ENCODE results near the gene LRTM2.
"Not testable (repeated sequence)": the region's sequence is repeated elsewhere in the genome, so short reads cannot be mapped to it uniquely, and the experiment has no call there.

LRTM2 gene

DNA sequence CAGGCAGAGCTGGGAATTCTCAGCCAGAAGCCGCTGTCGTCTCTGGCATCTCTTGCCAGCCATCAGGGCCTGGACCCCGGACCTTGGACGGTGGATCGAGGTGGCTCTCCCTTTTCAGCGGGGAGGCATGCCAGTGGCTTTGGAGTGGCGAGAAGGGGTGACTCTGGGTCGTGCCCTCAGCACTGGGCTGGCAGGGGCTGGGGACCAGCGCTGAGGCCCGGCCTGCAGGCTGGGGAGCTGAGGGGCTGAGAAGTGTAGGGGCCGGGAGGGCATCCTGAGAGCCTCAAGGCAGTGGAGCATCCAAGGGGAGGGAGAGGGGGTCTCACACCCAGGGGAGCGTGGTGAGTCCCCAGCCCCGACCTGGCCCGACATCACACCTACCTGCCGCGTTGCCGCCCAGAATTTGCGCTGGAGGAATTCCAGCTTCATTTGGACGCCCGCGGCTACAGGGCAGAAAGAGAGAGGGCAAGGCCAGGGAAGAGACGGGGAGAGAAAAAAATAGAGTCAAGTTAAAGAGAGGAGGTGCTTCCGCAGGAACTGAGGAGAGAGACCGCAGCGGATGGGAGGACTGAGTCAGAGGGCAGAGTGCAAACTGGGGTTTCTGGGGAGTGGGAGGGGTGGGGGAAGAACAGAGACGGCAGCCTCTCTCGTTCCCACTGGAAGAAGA, 9.0 kb upstream of the LRTM2 start:
- DNase-seq (ENCODE audit: low read depth in 2 of 2), result no peak

DNA sequence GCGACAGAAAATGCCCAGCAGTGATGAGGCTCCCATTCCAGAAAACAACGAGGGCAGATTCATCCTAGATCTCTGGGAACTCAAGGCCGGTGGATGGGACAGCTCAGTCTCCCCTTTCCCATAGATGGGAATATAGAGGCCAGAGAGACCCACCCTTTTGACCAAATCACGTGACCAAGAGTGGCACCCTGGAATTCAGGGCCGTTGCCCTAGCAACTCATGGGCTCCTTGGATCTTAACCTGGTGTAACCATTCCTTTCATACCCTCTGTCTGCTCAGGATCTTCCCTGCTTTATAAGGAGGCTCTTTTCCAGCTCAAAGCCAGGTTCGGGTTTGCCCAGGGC, 8.4 kb upstream of the LRTM2 start:
- DNase-seq (ENCODE audit: low read depth in 2 of 2), result no peak

DNA sequence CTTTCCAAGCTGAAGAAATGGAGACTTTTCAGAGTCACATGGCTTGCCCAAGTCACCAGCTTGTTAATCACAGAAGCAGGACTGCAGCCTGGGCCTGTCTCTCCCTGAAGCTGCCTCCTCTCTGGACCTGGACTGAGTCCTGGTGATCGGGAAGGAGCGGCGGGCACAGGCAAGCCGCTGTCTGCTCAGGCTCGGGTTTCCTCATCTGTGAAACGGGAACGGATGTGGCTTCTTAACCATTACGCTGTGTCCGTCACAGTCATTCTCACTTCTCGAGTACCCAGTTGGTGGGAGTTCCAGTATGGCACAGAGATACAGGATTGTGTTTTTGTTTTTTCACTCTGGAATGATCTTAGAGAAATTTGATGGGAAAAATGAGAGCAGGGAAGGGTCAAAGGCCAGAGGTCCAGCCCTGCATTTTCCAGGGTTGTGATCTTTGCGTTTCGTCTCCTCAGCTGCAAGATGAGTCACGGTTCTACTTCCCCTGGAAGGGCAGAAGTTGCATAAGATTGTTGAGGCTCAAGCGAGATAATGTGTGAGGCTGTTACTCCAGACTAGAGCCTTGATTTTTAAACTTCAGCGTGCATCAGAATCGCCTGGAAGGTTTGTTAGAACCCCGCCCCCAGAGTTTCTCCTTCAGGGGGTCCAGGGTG, 7.6 kb upstream of the LRTM2 start:
- no peak for DNase-seq (ENCODE audit: low read depth in 2 of 2)

DNA sequence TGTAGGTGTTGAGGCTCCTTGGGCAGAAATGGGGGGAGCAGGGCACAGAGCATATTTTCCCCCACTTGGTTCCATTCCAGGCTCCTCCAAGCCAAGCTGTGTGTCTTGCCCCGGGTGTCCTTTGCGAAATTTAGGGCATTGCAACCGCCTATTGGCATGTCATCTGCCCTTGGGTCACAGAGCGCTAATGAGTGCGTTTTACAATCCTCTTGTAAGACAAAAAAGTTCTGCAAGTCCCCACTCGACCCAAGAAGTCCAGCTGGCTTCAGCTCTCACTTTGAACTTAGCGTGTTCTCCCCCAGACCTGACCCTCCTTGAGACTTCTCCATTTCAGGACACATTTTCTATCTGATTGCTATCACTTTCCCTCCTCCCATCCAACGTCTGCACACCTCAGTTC, 6.1 kb upstream of the LRTM2 start:
- no peak for DNase-seq (ENCODE audit: low read depth in 2 of 2)

DNA sequence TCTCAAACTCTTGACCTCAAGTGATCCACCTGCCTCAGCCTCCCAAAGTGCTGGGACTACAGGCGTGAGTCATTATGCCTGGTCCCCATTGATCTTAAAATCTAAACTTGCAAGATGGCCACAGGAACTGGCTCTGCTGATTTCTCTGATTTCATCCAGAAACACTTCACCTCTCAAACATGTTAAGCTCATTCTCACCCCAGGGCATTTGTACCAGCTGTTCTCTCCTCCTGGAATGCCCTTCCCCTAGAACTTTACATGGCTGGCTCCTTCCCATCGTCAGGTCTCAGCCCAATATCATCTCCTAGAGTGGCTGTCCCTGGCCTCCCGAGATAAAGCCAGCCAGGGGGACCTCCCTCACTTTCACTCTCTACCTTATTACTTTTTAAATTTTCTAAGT, 5.3 kb upstream of the LRTM2 start:
- DNase-seq (ENCODE audit: low read depth in 2 of 2), result no peak

DNA sequence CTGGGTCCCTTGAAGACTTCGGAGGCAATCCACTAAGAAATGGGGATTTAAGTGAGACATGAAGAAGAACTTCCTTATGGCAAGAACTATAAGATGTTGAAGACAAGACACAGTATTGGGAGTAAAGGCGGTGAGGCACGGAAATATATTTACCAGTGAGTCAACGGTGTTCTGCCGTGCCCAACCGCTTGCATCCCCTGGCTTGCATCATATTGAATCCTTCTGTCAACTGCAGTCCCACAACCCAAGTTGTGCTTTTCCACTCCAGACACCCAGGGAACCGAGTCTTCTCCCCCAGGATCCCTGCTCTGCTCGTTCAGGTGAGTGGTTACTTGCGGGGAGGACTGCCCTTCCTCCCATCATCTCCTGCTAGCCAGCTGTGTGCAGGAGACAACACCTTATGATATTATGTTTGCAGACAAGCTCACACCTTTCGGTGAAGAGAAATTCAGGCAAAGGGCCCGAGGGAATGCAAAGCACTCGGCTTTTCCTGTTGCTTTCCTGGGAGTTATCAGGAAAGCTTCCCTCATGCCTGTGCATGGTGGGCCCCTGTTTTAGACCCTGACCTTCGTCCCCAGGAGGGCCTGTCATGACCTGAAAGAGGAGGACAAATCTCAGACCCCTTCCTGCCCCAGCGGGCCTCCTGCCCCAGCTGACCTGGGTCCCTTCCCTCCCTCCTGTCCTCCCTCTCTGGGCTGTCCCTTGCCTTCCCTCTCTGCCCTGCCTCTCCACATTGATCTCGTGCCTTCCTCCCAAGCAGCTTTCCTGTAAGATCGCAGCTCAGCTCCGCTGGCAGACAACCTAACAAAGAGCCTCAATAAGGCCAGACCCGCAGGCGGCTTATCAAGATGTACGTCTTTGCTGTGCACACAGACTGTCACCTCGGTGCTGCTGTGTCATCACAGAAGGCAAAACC, 4.3 kb upstream of the LRTM2 start:
- no peak for DNase-seq (ENCODE audit: low read depth in 2 of 2)

DNA sequence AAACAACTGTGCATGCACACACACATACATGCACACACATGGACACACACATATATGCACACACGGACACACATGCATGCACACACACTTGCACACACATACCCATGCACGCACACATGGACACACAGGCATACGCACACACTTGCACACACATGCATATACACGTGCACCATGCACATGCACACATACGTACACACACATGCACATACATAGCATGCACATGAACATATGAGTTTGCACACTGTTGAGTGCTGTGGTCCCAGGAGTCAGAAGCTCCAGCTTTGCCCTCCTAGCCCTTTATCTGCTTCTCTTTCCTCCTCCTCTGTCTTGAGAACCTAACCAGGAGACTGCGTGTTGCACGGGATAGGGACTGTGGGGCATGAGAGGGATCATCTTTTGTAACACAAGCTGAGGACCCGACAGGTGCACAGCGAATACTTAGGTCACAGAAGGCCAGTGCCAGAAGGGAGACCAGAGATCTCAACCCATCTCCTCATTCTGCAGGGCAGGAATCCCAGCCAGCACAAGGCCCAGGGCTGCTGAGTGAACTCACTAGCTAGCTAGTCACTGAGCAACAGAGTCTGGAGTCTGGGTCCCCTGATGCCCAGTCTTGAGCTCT, 3.5 kb upstream of the LRTM2 start:
- DNase-seq (ENCODE audit: low read depth in 2 of 2), result no peak

DNA sequence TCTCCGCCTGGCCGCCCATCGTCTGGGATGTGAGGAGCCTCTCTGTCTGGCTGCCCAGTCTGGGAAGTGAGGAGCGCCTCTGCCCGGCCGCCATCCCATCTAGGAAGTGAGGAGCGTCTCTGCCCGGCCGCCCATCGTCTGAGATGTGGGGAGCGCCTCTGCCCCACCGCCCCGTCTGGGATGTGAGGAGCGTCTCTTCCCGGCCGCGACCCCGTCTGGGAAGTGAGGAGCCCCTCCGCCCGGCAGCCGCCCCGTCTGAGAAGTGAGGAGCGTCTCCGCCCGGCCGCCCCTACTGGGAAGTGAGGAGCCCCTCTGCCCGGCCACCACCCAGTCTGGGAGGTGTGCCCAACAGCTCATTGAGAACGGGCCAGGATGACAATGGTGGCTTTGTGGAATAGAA, 2.4 kb upstream of the LRTM2 start:
- not testable (repeated sequence) for DNase-seq (ENCODE audit: low read depth in 2 of 2)

DNA sequence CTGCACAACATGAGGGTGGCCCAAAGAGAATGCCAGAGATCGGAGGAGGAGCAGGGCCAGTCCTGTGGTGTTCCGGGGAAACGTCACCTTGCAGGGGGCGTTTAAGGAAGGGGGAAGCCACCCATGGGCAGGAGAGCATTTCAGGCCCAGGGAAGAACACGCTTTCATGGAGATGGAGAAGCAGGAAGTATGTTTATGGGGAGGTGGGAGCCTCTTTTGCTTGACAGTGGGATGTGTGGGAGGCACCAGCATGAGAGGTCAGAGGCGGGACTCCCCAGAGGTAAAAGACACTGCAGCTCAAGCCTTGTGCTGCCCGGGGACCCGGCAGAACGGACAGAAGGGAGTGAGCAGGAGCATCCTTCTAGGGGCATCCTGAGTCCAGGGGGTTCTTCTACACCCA, 1.3 kb upstream of the LRTM2 start:
- DNase-seq (ENCODE audit: low read depth in 2 of 2), result no peak

DNA sequence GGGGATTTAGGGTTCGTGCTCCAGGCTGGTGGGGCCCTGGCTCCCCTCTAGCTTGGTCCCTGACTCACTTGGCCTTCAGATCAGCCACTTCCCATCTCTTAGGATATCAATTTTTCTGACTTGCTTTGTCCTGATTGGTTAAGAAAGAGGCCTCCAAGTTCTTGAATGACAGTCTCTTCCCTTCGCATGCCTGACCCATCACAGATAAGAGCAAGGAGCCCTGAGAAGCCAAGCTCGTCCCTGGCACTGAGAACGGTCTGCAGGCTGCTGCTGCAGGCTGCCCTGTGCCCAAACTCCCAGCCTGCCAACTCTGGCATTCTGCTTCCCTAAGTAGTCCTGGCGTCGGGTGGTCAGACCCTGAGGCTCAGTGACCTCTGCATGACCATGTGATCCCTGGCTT, 794 bp upstream of the LRTM2 start:
- DNase-seq (ENCODE audit: low read depth in 2 of 2), result no peak

DNA sequence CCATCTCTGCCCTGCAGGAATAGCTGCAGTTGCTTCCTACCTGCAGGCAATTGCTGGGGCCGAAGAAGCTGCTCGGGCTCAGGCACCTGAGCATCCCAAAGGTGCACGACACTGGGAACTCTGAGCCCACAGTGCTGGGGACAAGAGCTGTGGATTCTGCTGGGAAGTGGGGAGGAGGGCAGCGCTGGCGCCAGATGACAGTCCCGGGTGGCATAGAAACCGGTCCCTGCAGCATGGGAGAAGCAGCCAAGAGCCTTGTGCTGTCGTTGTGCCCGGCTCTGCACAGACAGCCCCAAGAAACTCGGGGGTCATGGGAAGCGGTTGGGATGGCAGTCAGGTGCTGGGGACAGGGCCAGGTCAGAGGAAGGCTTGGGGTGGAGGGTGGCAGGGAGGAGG, 529 bp downstream of the LRTM2 start:
- no peak for DNase-seq (ENCODE audit: low read depth in 2 of 2)

DNA sequence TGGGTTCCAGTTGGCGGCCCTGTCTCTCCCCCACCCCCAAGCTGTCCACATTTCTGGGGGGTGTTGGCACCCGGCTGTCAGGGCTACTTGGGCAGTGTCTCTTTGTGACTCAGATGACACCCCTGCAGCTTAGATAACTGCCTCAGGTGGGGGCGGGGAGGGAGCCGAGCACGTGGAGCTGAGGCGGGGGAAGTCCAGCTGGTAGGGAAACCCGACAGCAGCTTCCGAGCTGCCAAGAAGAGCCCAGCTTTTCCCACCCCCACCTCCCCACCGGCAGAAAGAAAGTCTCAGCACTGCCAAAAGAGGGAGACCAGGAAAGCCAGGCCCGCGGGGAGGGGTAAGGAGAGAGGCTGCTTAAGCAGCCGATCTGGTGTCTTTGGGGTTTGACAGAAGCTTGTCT, 1.4 kb downstream of the LRTM2 start:
- no peak for DNase-seq (ENCODE audit: low read depth in 2 of 2)

DNA sequence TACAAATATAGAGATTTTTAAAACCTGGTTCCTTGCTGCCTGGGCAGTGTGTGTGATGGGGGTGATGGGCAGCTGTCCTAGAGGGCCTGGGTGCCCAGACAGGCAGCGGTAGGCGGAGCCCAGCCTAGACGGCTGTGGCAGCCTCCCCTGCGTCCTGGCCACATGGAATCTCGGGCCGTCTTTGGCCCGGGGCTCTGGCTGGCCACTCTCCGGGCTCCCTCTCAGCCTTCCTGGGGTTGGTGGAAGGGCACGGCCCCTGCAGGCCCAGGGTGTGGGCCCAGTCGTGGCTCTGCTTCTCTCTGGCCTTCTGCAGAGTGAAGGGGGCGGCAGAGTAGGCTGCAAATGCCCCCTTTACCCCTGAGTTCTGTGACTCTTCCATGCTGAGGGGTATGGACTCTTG, 2.3 kb downstream of the LRTM2 start:
- no peak for DNase-seq (ENCODE audit: low read depth in 2 of 2)

DNA sequence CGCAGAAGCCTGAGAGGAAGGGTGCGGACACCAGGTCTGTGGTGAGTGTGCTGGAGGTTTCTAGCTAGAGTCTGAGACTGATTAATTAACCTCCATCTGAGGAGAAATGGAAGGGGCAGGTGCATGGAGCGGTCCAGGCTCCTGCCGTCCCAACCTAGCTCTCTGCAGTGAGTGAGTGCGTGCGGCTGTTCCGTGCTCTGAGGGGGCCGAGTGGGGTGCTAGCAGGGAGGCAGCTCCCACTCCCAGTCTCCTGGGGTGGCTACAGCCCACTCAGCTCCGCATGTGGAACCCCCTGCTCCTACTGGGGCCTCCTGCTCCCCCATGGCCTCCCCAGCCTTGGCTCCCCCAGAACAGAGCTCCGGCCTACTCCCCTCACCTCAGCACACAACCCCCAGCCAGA, 2.9 kb downstream of the LRTM2 start:
- DNase-seq (ENCODE audit: low read depth in 2 of 2), result no peak

DNA sequence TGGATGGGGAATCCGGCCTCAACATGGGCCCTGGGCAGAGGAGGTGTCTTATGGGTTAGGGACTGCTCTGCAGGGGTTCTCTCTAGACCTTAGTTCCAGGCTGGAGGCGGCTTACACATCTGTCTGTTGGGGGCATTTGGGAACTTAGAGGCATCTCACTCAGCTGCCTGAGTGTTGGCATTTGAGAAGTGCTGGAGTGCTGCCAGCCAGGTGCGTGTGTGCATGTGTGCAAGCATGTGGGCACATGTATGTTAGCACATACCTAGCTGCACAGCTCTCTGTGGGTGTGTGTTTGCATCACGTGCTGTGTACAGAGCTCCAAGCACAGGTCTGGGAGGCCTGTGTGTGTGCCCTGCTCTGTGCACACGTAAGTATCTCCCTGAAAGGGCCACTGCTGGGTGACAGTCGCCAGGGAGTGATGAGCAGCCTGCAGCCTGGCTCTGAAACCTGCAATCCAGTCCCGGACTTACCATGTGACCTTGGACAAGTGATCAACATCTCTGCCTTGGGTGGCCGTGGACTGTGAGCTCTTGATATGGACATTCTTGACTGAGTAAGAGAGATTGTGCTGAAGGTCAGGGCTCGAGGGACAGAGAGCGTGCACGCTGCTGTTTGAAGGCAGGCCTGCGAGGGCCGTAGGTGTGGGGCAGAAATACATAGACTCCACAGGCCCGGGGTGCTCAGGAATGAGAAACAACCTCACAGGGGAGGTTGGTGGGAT, 5.2 kb downstream of the LRTM2 start:
- no peak for DNase-seq (ENCODE audit: low read depth in 2 of 2)

DNA sequence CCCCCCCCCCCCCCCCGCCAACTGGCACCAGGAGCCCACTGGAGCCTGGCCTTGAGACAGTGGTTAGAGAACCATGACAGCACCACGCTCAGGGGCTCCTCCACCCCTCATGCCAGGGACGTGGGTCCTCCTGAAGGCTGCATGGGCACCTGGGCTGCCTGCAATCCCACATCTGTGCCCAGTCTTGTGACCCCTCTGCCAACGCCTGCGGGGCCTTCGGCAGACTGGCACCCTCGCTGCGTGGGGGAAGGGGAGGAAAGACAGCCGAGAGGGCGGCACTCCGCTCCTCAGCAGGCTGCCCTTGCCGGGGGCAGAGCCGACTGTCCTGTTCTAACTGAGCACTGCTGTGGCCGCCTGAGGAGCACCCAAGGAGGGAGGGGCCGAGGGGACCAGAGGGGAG, 6.0 kb downstream of the LRTM2 start:
- DNase-seq (ENCODE audit: low read depth in 2 of 2), result no peak

DNA sequence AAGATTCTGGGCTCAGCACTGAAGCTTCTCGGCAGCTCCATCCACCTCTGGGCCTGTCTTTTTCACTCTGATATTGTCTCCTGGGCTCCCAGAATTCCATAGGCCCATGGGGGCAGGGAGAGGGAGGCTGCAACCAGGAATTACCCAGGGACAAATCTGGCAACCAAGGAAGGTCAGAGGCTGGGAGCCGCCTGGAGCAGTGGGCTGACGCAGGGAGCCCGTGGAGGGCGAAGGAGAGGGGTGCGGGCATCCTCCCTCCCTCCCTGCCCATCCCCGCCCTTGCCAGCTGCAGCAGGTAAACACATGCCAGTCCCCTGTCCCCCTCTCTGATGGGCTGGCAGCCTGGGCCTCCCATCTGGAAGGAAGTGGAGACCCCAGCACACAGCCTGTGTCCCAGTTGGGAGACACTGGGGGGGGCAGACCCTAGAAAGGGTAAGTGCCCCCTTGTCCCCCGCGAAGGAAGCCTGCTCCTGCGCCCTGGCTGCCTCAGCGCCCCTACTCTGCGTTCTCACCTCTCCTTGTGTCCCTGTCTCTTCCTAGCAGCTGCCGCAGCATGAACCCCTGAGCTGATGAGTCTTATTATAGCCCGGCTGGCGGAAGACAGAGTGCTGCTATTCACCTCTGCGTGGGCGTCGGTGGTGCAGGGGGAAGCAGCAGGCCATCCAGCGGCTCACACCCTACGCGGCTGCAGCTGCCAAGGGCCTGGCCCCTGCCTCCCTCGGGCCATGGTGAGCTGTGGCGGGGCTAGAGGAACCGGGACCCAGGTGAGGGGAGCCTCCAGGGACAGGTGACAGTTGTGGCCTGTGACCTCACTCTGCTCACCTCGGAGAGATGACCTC, 6.7 kb downstream of the LRTM2 start:
- DNase-seq (ENCODE audit: low read depth in 2 of 2), result no peak

DNA sequence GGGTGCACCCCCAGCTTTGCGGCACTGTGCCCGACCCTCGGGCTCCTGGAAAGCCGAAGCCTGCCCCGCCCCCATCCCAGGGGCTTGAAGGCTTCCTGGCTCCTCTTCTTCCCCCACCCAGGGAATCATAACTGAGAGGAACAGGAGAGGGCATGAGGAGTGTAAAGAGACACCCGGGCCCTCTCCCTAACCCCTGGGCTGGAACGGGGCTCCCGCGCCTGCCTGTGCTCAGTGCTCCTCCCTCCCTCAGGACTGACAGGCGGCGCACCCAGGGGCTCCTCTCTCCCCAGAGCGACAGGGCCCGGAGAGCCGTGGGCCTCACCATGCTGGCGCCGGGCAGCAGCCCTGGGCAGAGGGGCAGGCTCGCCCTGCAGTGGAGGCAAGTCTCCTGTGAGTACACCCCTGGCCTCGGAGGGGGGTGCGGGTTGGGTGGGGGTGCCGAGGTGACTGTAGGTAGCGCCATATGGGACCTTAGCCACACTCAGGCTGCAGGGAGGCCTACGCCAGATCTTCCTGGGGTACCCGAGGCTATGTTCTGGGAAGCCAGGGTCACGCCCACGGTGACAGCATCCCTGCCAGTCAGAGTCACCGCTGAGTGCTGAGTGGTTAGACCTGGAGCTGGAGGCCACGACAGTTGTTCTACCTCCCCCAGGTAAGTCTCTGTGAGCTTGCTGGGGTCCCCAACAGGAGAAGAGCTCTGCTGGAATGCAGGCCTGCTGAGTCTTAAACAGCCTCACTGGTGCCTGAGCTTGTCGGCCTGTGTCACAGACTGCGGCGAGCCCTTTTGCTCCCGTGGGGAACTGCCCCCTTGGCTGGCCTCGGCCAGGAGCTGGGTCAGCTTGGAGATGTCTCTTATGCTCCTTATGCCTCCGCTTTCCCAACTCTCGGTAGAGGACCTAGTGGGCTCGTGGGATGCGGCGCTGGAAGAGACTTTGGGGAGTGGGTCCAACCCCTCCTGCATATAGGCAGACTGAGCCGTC, 7.8 kb downstream of the LRTM2 start:
- no peak for DNase-seq (ENCODE audit: low read depth in 2 of 2)

DNA sequence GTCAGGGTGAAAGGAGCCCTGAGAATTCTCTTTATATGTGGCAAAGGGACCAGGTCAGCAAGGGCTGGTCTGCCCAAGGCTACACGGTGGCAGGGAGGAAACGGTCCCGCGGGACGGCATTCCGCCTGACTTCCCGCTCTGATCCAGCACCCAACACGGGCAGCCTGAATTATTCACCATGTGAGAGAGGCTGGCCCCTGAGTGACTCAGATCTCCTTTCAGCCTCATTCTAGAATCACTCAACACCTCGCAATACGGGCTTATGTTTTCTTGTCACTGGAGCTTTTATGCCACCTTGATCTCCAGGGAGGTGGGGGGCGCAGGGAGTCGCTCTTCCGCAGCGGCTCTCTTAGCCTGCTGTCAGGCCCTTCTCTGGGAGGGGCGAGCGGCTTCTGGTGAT, 8.5 kb downstream of the LRTM2 start:
- no peak for DNase-seq (ENCODE audit: low read depth in 2 of 2)
